Measurements from ENCODE around the gene VCL. TPM values are rescaled to one million over a fixed set of nuclear protein-coding genes. Genes with fewer than 3 reads are reported as not detected.

VCL gene
- total RNA-seq, 2 donors from 2014 or later, result 109 to 214 TPM

- no peak for DNase-seq
- Histone ChIP-seq H3K9ac (ENCODE audit: extremely low read depth, low read length, poor library complexity, severe bottlenecking) (no peak overlapping the region), H3K27ac (ENCODE audit: low read depth, low read length) (no peak overlapping the region), H3K27me3 (ENCODE audit: control insufficient read depth, insufficient read depth, low read length, poor library complexity, severe bottlenecking) (no peaks in the 10 kb centered on the region), H3K36me3 (ENCODE audit: control insufficient read depth, insufficient read depth, low read length) (peaks cover 99% of the 10 kb centered on the region), H3K4me3 (ENCODE audit: low read length) (no peak overlapping the region), H3K9me3 (ENCODE audit: control insufficient read depth, low read length) (no peaks in the 10 kb centered on the region), H3K4me1 (ENCODE audit: control insufficient read depth, insufficient read depth, low read length) (peaks cover 4% of the 10 kb centered on the region)
- H3K4me3 Mint-ChIP-seq, result no peak overlapping the region
- no peak overlapping the region for H3K27ac Mint-ChIP-seq
- TF ChIP-seq CTCF (conservative IDR thresholded peaks at IDR 0.05), result no peak
- no peaks in the 10 kb centered on the region for H3K9me3 Mint-ChIP-seq
- WGBS, 2 experiments (ENCODE audit: insufficient coverage in 1 of 2, insufficient read length in 1 of 2), result 82 to 92% methylated on average over 1 of the region's 1 CpG
- peaks cover 6% of the 10 kb centered on the region for H3K4me1 Mint-ChIP-seq
- H3K27me3 Mint-ChIP-seq (ENCODE audit: insufficient read depth), result no peaks in the 10 kb centered on the region
- peaks cover 77% of the 10 kb centered on the region for H3K36me3 Mint-ChIP-seq (ENCODE audit: low read depth)
Measured at GRCh38 chr10:74120911-74121310, 123.0 kb downstream of the VCL start.

- no peak overlapping the region for H3K4me3 Mint-ChIP-seq
- TF ChIP-seq CTCF (conservative IDR thresholded peaks at IDR 0.05), result no peak
- Histone ChIP-seq H3K9me3 (ENCODE audit: control insufficient read depth, low read length) (no peaks in the 10 kb centered on the region), H3K27ac (ENCODE audit: low read depth, low read length) (no peak overlapping the region), H3K36me3 (ENCODE audit: control insufficient read depth, insufficient read depth, low read length) (peaks cover 99% of the 10 kb centered on the region), H3K4me3 (ENCODE audit: low read length) (no peak overlapping the region), H3K4me1 (ENCODE audit: control insufficient read depth, insufficient read depth, low read length) (peaks cover 4% of the 10 kb centered on the region), H3K9ac (ENCODE audit: extremely low read depth, low read length, poor library complexity, severe bottlenecking) (no peak overlapping the region), H3K27me3 (ENCODE audit: control insufficient read depth, insufficient read depth, low read length, poor library complexity, severe bottlenecking) (no peaks in the 10 kb centered on the region)
- H3K27ac Mint-ChIP-seq, result no peak overlapping the region
- DNase-seq, result no peak
- no peaks in the 10 kb centered on the region for H3K27me3 Mint-ChIP-seq (ENCODE audit: insufficient read depth)
- H3K9me3 Mint-ChIP-seq, result no peaks in the 10 kb centered on the region
- peaks cover 6% of the 10 kb centered on the region for H3K4me1 Mint-ChIP-seq
- WGBS, 2 experiments (ENCODE audit: insufficient coverage in 1 of 2, insufficient read length in 1 of 2), result 86 to 89% methylated on average over 1 of the region's 1 CpG
- H3K36me3 Mint-ChIP-seq (ENCODE audit: low read depth), result peaks cover 77% of the 10 kb centered on the region
Measured at GRCh38 chr10:74121368-74121767, 123.5 kb downstream of the VCL start.

GRCh38 chr10:74122060-74122459 is 124.1 kb downstream of the VCL start:
- no peak overlapping the region for H3K4me3 ChIP-seq (ENCODE audit: low read length)
- no peaks in the 10 kb centered on the region for H3K27me3 Mint-ChIP-seq (ENCODE audit: insufficient read depth)
- H3K27ac ChIP-seq (ENCODE audit: low read depth, low read length), result no peak overlapping the region
- H3K27me3 ChIP-seq (ENCODE audit: control insufficient read depth, insufficient read depth, low read length, poor library complexity, severe bottlenecking), result no peaks in the 10 kb centered on the region
- H3K36me3 Mint-ChIP-seq (ENCODE audit: low read depth), result peaks cover 74% of the 10 kb centered on the region
- H3K36me3 ChIP-seq (ENCODE audit: control insufficient read depth, insufficient read depth, low read length), result peaks cover 96% of the 10 kb centered on the region
- peaks cover 6% of the 10 kb centered on the region for H3K4me1 Mint-ChIP-seq
- 84 to 94% methylated on average over 3 of the region's 3 CpGs for WGBS, 2 experiments (ENCODE audit: insufficient coverage in 1 of 2, insufficient read length in 1 of 2)
- no peak overlapping the region for H3K27ac Mint-ChIP-seq
- DNase-seq, result no peak
- peaks cover 4% of the 10 kb centered on the region for H3K4me1 ChIP-seq (ENCODE audit: control insufficient read depth, insufficient read depth, low read length)
- H3K4me3 Mint-ChIP-seq, result no peak overlapping the region
- no peaks in the 10 kb centered on the region for H3K9me3 Mint-ChIP-seq
- H3K9me3 ChIP-seq (ENCODE audit: control insufficient read depth, low read length), result no peaks in the 10 kb centered on the region
- H3K9ac ChIP-seq (ENCODE audit: extremely low read depth, low read length, poor library complexity, severe bottlenecking), result no peak overlapping the region
- no peak for TF ChIP-seq CTCF (conservative IDR thresholded peaks at IDR 0.05)
